GM15510 (cell line): Measurements from ENCODE around the gene TSEN54.

Source experiments
- POLR2A ChIP-seq: IDR thresholded peaks from 3 replicates; pipeline ENCODE4 v1.6.1; 2011; ENCODE audit warnings: borderline replicate concordance; ENCODE audit not compliant: insufficient read length; ENCODE audit errors: extremely low read depth

Gene TSEN54

DNA sequence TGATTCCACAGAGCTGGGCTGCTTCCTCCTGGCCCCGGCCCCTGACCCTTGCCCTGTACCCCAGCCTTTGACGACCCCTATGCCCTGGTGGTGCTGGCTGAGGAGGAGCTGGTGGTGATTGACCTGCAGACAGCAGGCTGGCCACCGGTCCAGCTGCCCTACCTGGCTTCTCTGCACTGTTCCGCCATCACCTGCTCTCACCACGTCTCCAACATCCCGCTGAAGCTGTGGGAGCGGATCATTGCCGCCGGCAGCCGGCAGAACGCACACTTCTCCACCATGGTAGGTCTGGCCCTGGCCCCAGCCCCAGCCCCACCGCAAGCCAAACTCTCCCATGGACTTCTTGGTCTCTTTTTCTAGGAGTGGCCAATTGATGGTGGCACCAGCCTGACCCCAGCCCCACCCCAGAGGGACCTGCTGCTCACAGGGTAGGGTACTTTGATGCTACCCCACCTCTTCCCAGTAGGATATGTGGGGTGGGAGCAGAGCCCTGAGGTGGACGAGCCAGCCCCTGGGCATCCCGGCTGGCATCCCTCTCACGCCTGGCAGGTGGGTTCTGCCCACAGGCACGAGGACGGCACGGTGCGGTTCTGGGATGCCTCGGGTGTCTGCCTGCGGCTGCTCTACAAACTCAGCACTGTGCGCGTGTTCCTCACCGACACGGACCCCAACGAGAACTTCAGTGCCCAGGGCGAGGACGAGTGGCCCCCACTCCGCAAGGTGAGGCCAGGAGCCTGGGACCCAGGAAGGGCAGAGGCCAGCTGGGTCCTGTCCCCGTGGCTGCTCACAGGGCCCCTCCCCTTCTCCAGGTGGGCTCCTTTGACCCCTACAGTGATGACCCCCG lies 52.3 kb downstream of the TSEN54 start:
- no peak for TF ChIP-seq POLR2A

DNA sequence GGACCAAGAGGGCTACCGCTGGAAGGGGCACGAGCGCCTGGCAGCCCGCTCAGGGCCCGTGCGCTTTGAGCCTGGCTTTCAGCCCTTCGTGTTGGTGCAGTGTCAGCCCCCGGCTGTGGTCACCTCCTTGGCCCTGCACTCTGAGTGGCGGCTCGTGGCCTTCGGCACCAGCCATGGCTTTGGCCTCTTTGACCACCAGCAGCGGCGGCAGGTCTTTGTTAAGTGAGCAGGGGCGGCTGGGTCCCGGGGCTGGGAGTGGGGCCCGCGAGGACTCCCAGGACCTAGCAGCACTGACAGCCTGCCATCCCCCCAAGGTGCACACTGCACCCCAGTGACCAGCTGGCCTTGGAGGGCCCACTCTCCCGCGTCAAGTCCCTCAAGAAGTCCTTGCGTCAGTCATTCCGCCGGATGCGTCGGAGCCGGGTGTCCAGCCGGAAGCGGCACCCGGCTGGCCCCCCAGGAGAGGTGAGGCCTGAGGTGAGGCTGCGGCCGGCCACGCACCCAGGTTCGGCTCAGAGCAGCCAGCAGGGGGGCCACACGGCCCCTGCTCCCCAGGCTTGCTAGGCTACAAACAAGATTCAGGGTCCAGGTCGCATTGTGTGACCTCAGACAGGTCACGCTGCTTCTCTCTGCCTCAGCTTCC lies 53.8 kb downstream of the TSEN54 start:
- no peak for TF ChIP-seq POLR2A

DNA sequence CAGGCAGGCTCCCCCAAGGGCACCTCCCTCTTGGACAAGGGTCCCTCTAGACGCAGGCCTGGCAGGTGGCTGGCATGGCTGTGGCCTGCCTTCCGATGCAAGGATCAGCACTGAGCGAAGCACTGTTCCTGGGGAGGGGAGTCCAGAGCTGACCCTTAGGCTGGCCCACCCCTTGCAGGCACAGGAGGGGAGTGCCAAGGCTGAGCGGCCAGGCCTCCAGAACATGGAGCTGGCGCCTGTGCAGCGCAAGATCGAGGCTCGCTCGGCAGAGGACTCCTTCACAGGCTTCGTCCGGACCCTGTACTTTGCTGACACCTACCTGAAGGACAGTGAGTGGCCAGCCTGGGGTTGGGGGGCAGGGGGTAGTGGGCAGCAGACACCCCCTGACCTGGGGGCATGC lies 54.4 kb downstream of the TSEN54 start:
- no peak for TF ChIP-seq POLR2A

DNA sequence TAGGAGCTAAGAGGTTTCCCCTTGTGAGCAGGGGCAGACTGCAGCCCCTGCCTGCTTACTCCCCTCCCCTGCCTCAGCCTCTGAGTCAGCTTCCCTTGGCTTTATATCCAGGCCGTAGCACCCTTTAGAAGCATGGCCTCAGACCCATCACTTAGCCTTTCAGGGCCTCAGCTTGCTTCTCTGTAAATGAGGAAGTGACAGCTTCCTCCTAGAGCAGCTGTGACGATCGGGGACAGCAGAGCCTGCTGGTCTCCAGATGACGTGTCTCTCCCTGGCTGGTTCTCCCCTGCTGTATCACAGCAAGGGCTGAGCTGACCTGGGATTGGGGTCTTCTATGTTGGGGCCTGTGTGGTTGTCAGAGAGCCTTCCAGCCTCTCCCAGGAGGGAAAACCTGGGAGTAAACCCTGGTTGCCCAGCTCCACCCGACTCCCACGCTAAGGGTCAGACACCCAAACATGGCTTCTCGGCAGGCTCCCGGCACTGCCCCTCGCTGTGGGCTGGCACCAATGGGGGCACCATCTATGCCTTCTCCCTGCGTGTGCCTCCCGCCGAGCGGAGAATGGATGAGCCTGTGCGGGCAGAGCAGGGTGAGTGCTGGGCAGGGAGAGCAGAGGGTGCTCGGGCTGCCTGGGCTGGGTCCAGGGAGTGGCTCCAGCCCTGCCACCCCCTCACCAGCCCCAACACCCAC lies 55.0 kb downstream of the TSEN54 start:
- TF ChIP-seq POLR2A: no peak

DNA sequence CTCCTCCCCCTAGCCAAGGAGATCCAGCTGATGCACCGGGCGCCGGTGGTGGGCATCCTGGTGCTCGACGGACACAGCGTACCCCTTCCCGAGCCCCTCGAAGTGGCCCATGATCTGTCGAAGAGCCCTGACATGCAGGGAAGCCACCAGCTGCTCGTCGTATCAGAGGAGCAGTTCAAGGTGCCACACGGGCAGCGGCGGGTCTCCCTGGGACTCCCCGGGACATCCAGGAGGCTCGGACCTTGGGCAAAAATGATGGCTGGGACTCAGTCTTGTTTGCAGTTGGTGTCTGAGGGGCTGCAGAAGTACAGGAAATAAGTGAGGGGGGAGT lies 55.5 kb downstream of the TSEN54 start:
- TF ChIP-seq POLR2A: no peak

DNA sequence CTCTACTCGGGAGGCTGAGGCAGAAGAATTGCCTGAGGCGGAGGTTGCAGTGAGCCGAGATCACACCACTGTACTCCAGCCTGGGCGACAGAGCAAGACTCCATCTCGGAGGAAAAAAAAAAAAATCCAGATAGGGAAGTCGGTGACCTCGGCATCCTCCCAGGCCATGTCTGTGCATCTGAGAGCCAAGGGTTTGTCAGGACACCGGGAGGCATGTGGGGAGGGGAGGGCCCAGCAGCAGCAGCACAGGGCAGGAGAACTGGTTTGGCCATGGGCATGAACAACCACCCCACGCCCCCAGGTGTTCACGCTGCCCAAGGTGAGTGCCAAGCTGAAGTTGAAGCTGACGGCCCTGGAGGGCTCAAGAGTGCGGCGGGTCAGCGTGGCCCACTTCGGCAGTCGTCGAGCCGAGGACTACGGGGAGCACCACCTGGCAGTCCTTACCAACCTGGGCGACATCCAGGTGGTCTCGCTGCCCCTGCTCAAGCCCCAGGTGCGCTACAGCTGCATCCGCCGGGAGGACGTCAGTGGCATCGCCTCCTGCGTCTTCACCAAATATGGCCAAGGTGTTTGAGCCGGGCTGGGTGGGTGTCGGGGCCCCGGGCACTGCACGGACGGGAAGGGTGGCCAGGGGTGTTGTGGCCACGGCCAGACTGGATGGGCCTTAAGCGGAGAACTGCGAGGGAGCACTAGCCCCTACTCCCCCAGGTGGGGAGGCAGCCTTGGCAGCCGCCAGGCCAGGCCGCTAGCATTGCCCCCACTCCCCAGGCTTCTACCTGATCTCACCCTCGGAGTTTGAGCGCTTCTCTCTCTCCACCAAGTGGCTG lies 56.6 kb downstream of the TSEN54 start:
- TF ChIP-seq POLR2A: no peak

DNA sequence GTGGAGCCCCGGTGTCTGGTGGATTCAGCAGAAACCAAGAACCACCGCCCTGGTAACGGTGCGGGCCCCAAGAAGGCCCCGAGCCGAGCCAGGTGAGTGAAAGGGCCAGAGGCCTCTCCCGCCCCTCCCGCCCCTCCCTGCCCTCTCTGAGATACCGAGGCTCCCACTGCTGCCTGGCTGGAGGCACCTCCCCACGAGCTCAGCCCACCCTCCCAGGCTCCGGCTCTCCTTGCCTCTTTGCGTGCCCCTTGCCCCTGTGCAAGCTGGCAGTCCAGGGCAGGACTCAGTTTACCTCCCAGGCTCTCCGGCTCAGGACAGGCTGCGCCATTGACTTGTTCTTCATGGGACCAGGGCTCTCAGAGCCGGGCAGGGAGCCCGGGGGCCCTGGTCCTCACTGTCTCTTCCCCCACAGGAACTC lies 57.2 kb downstream of the TSEN54 start:
- no peak for TF ChIP-seq POLR2A

DNA sequence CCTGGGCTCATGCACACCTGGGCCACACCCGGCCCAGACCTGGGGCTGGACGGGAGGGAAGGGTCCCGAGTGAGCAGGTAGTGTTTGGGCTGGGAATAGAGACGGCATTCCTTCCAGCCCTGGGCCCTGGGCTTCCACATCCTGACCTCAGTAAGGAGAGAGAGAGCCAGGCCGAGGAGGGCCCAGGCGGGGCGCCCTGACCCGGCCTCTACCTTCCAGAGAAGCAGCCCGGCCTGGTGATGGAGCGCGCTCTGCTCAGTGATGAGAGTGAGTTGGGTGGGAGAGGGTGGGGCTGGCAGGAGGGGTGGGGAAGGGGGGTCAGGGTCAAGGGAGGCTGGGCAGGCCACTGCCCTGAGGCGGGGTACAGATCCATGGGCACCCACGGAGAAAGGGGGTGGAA lies 57.7 kb downstream of the TSEN54 start:
- TF ChIP-seq POLR2A: no peak
